GM19438 (cell line): Measurements from ENCODE around the gene PNPLA5.
"Not testable (repeated sequence)": the region's sequence is repeated elsewhere in the genome, so short reads cannot be mapped to it uniquely, and the experiment has no call there.

ENCODE experiments used
- ATAC-seq: cut with Tn5 transposase; IDR thresholded peaks from one replicate; pipeline ENCODE4 v1.9.1; 2021; ENCODE audit warnings: low read depth; ENCODE audit not compliant: unreplicated experiment

PNPLA5 gene

DNA sequence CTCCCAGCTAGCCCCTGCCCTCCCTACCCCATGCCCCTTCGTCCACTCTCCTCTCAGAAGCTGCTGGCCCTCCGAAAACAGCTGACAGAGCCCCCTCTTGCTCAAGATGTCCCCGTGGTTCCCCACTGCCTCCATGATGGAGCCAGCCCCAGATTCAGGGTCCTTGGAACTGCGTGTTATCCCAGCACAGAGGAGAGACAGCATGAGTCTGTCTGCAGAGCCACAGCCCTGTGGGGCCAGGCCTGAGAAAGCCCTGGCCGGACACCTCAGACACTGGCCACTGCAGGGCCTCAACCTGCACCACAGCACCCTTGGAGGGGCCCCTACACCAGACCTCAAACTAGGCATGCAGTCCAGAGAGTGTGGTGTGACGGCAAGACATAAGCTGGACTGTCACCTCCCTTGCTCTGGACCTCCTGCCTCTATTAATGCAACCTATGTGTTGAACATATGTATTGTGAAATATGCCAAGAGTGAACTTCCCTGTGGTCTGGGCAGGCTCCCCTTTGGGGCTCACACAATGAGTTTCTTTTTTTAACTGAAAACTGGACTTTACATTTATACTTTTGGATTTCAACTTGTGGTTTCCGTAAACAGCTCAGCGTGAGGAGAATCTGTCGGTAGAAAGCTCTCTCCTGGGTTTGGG lies 9.6 kb downstream of the PNPLA5 start:
- no peak for ATAC-seq

DNA sequence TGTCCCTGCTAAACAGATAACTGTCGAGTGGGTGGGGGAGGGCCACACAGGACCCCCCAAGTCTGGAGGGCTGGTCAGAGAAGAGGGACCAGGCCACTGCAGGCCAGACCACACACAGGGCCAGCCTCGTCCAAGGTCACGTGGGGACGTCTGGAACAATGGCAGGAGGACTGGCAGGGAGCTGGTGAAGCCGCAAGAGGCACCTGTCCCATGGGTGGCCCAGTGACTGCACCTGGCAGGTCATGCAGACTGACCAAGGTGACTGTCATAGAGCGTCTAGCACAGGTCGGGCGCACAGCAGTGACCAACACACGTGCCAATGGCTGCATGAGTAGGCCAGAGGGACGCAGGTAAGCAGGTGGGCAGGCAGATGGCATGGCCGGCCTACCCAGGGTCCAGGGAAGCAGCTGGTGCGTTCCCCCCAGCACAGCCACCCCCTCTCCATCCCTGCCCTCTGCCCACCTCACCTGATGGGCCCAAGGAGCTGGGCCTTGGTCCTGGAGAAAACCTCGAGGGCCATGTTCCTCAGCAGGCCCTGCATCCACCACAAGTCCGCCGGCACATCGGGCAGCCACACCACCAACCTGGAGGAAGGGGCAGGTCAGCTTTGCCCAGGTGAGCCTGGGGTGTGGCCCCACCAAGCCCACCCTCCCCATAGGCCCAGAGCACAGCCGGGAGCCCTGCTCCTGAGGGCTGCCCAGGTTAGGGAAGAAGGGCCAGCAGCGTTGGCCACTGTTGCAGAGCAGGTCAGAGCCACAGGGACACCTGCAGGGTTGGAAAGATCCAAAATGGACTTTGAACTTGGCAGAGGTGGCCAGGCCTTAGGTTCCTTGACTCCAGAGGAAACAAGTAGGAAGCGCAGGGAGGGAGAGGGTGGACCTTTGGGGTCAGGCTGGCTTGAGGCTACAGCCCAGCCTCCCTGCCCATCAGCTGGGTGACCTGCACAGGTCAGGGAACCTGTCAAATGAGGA lies 10.4 kb downstream of the PNPLA5 start:
- ATAC-seq: no peak

DNA sequence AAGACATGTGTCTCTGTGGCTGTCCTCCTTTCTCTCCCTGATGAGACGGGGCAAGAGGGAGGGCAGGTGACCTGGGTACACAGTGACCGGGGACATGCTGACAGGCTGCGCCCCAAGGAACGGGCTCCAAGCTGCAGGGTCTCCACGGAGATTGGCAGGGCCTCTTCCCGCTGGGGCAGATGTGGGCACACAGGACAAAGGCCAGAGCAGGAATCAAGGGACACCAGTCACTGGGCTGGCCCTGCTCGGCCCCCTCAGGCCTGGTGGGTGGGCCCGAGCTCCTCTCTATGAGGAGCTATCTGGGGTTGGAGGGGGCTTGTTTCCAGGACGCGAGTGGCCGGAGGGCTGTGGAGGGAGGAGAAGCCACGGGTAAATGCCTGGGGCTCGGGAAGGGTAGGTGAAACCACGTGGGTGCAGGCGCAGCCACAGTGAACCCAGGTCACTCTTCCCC lies 11.2 kb downstream of the PNPLA5 start:
- ATAC-seq: no peak

DNA sequence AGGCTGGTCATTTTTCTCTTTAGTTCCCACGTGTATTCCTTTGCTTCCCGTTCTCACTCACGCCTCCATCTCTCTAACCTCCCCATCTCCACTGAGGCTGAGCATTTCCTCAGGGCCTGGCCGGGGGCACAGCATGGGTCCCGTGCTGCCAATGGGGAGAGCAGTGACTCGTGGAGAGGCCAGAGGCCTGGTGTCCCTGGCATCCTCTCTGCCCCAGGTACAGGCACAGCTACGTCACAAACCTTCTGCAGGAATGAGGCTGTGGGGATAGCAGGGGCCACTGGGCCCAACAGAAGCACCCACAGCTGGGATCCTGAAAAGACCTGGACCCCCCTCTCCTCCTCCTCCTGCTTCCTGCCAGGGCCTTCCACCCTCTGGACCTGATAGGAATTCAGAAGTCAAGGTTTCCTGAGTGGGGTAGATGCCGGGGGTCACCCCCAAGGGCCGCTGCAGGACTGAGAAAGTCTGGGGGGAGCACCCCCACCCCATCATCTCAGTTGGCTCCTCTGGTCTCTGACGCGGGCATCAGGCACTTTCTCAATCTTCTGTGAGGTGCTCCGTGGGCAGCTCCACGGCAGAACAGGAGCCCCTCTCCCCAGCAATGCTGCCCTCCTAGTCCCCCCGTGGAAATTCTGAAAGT lies 11.8 kb downstream of the PNPLA5 start:
- no peak for ATAC-seq

DNA sequence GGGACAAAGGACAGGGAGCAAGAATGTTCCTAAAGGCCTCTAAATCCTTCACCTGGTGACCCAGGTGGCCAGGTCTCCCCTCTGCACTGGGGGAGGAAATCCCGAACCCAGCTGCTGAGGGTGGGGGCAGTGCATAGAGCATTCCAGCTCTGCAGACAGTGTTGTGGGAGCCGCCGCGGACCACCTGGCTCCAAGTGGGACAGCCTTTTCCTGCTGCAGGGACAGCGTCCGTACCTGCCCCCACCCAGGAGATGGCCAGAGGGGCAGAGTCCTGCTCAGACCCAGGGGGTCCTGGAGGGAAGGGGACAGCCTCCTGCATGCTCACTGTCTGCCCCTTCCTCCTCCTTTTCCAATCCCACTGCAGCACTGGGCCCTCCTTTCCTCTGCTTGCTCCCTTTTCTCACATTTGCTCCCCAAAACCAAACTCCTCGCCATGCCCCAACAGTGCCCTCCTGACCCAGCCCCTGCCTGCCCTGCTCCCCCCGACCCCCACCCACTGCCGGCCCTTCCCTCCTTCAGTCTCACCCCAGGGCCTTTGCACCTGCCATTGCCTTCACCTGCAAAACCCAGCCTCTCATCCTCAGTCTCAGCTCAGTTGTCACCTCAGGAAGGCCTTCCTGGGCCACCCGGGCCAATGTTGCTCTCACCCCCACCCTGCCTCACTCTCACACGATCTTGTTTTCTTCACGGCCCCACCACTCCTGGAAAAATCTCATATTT lies 12.8 kb downstream of the PNPLA5 start:
- no peak for ATAC-seq

DNA sequence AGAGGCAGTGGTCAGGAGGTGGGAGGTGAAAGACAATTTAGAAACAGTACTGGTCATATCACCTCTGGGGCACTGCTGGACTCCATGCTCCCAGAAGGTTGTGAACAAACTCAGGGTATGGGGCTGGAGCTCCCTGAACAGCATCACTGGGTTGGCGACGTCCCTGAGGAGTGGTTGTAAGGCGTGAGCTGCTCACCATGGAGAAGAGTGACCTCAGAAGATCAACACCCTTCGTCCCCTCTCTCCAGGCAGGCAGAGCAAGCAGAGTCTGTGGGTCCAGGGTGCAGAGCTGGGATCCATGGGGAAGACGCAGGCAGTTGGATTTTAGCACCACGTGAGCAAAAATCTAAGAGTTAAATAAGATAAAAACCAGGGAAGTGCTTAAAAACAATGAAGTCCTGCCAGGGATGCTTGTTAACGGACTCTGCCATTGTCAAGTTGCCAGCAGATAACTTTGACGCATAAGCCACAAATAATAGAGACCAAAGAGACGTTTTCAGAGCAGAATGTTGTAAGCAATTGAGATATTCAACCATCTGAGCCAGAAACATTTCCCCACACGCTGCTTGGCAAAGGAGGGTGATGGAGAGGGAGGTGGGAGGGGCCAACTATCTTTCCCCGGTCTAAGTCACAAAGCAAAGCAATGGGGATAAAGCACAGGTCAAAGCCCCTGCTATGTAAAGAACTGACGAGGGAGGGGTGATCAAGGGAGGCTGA lies 13.6 kb downstream of the PNPLA5 start:
- no peak for ATAC-seq

DNA sequence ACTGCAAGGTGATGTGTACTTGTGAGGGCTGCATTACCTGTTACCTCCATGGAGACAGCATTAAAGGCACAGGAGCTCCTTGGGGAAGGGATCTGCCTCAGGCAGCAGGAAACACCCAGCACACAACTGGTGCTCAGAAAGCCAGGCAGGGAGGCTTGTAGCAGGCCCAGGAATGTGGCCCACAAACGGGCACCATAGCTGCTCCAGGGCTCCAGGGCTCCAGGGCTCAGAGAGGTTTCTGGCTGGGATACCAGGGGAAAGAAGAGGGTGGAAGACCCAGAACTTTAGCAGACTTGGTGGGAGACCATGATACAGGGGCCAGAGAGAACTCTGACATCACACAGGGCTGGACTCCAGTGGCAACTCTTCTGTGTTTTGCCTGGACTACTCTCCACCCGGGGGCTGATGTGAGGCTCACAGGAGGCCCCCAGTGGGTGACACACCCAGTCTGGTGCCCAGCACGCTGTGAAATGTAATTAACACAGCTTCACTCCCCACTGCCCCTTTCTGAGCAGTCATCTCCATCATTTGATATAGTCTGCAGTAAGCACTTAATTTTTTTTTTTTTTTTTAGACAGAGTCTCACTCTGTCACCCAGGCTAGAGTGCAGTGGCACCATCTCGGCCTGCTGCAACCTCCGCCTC lies 14.8 kb downstream of the PNPLA5 start:
- no peak for ATAC-seq

DNA sequence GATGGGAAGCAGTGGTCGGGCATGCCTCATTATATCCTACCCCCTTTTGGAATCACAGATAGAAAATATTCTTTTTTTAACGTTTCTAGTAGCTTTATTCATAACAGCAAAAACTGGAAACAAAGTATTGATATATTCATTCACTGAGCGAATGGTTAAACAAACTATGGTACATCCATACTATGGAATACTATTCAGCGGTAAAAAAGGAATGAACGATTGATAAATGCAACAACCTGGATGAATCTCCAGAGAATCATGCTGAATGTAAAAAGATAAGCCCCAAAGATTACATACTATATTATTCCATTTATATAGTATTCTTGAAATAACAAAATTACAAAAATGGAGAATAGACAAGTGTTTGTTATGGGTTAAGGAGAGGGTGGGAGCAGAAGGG lies 22.0 kb downstream of the PNPLA5 start:
- no peak for ATAC-seq

DNA sequence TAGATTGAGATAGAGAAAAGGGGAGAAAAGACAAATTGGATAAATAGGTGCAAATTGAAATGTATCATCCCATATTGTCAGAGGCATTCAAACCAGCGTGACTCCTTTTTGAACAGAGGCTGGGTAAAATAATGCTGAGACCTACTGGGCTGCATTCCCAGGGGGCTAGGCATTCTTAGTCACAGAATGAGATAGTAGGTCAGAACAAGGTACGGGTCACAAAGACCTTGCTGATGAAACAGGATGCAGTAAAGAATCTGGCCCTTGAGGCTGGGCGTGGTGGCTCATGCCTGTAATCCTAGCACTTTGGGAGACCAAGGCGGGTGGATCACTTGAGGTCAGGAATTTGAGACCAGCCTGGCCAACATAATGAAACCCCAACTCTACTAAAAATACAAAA lies 22.8 kb downstream of the PNPLA5 start:
- not testable (repeated sequence) for ATAC-seq

DNA sequence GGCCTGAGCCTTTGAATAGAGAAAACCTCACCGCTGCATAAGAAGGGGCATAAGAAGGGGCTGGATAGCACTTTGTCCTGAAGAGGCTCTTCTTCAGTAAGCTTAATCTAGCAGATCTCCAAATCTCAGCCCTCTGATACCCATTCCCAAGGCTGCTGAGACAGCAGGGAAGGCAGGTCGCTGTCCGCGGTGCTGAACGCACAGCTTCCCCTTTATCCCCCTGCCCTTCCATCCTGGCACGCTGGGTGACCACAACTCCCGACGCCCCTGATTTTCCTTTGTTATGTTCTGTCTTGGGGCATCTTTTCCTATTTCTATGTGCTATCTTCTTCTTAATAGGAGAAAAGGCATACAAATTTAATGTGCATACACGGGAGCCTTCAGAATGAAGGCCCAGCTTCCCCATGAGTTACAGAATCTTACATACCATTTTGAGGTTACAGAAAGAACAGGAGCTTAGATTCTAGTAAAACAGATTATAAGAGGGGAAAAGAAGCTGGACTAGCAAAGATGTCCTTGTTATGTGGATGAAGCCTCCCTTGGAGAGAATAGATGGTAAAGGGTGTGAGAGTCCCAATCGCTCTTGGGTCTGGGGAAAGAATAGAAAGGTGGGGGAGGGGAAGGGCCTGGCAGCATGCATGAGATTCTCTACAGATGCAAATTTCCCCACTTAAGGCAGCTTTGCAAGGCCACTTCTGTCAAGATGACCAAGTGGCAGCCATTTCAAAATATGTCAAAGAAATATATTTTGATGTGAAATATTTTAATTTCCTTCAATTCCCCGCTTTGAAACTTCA lies 23.8 kb downstream of the PNPLA5 start:
- ATAC-seq: no peak

DNA sequence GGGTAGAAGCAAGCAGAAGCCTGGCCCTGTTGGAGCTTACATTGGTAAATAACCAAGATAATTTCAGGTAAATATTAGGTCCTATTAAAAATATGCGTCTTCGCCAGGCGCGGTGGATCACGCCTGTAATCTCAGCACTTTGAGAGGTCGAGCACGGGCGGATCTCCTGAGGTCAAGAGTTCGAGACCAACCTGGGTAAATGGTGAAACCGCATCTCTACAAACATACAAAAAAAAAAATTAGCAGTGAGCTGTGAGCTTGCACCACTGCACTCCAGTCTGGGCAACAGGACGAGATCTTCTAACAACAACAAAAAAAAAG lies 29.0 kb downstream of the PNPLA5 start:
- no peak for ATAC-seq

DNA sequence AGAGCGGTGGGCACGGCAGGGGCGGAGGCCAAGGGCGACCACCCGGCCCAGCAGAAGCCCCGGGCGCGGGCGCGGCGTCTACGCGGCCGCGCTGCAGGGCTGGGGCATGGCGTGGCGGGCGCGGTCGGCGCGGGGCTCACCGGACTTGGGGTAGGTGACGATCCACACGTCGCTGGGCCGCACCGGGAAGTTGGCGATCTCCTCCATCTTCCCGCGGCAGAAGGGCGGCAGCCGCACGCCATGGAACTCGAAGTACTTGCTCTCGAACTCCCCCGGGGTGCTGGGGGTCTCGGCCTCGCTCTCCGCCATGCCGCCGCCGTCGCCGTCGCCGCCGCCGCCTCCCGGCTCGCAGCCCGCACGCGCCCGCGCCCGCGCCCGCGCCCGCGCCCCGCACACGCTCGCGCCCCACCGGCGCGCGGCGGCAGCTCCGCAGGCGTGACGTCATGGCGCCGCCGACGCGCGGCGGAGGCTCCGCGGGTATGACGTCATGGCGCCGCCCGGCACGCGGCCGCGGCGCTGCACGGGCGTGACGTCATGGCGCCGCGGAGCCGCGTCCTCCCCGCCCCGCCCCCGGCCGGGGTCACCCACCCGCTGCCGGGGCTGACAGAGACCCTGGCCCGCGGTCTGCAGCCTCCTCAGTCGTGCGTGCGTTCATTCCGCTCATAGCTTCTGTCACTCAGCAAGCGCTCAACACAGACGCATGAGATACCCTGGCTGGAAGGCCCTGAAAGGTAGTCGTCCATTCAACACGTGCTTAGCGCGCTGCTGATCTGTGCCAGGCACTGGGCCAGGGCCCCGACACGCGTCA lies 29.5 kb downstream of the PNPLA5 start, which contains the start of gene SULT4A1:
TSS of gene SULT4A1 (minus strand) at position 440 of the 808 bp plus-strand sequence. CDS start at position 309, 131 bp downstream.
- ATAC-seq: no peak

DNA sequence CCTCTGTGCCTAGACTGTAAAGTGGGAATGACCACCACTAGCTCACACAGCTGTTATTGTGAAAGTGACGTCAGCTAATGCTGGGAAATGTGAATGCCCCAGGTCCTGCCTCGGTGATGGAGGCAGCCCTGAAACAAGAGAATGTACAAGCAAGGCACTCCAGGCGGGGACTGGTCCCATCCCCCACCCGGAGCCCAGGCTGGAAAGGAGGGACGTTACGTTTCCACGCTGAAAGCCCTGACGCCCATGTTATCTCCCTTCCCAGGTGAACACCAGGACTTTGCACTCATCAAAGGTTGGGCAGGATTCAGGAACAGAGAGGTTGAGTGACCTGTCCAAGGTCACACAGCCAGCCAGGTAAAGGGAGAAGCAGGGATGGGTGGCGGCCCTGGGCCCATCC lies 30.3 kb downstream of the PNPLA5 start:
- ATAC-seq: no peak

DNA sequence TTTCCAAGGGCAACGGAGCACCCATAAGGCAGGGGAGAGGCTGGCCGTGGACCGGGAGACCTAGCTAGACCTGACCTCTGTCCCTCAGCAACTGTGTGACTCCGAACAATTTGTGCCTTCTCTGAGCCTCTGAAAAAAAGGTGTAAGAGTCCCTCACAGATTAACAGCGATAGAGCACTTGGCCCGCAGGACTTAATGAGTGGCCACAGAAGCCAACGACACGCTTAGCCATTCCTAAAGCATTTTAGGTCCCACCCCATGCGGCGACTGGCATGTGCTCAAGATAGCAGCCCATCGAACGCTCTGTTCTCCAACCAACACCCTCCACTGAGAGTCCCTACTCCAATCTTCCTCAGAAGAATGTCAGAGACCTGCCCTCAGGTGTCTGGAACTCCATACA lies 31.0 kb downstream of the PNPLA5 start:
- no peak for ATAC-seq

DNA sequence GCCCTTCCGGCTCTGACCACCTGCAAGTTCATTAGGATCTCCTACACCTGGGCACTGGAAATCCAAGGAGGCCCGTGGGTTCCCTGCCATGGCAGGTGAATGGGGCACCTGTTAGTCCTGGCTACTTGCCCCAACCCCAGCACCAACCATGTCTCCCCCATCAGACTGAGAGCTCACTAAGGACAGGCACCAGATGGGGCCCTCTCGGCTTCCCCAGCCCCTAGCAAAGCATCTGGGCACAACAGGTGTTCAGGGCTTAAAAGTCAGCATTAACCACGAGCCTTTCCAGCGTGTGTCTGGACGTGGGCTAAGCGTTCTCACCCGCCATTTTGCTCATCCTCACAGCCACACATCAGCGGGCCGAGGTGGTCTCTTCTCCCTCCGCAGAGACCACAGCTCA lies 31.7 kb downstream of the PNPLA5 start:
- ATAC-seq: no peak

DNA sequence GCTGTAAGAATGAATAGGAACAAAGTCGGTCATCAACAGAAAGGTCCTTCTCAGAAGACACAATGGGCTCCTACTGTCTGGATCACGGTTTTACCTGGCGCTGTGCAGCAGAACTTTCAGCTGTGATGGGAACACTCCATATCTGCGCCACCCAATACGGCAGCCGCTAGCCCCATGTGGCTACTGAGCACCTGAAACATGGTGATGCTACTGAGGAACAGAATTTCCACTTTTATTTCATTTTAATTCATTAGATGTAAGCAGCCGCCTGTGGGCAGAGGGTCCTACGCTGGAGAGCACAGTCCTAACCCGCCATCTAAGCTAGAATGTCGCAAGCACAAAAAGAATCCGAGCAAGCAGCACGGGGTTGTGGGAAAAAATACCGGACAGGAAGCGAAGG lies 32.2 kb downstream of the PNPLA5 start:
- ATAC-seq: no peak

DNA sequence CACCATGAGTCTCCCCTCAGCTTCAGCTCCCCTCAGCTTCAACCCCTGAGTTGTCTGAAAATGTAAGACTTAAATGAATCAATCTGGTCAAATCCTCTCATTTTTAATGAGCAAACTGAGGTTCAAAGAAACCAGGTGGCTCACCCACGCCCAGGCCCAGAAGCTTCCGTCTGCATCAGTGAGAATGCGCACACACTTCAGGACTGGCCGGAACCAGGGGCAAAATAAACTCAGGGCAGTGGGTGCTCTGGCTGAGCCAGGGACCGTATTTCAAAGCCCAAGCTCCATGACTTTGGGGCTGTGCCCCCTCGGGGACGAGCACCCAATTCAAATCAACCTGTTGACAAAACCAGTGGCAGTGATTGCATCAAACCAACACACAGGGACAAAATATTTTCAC lies 32.6 kb downstream of the PNPLA5 start:
- no peak for ATAC-seq
